Vagina (tissue), 2 donors: ENCODE data around the gene SLC66A1. TPM values are rescaled to one million over a fixed set of nuclear protein-coding genes. Genes with fewer than 3 reads are reported as not detected.

ENCODE experiments used
- DNase-seq, 2 donors: peaks; one replicate each; pipeline ENCODE4 v3.0.0-alpha.2; 2017; ENCODE audit errors: extremely low spot score in 2 of 2
- H3K27ac ChIP-seq: fragments of 200-600 bp; sonication (generic); one replicate; pipeline ENCODE4 v1.5.1; 2019
- H3K27me3 ChIP-seq: fragments of 200-600 bp; sonication (generic); one replicate; pipeline ENCODE4 v1.5.1; 2019
- H3K36me3 ChIP-seq, 2 donors: fragments of 200-600 bp; sonication (generic); one replicate each; pipeline ENCODE4 v1.5.1; 2017 to 2019
- H3K4me1 ChIP-seq: fragments of 200-600 bp; sonication (generic); one replicate; pipeline ENCODE4 v1.5.1; 2019
- H3K4me3 ChIP-seq, 2 donors: fragments of 200-600 bp; sonication (generic); 1 replicate in 1 of 2; 2 replicates in 1 of 2; pipeline ENCODE4 v1.5.1; 2016 to 2019
- H3K9me3 ChIP-seq: fragments of 200-600 bp; sonication (generic); one replicate; pipeline ENCODE4 v1.5.1; 2019
- POLR2A ChIP-seq, 2 donors: fragments of 450-650 bp; IDR thresholded peaks; one replicate each; pipeline ENCODE4 v1.6.1; 2017; ENCODE audit warnings: antibody characterized with exemption in 2 of 2, mild to moderate bottlenecking in 2 of 2, moderate library complexity in 2 of 2
- POLR2AphosphoS5 ChIP-seq, 2 donors: sonication (generic); formaldehyde crosslinking; IDR thresholded peaks; one replicate each; pipeline ENCODE4 v1.9.0; 2017; ENCODE audit warnings: antibody characterized with exemption in 2 of 2, mild to moderate bottlenecking in 2 of 2, low read depth in 1 of 2; ENCODE audit not compliant: insufficient read depth in 1 of 2
- intact Hi-C: fragments of 100-400 bp; cut with DNase I; formaldehyde crosslinking; loops from one replicate; pipeline ENCODE4 v1.15.1; 2023
- total RNA-seq: library from RNA; depleted of rRNA; stranded (reverse); fragments of >200 nt; gene quantifications from one replicate; pipeline ENCODE4 v1.2.3, GENCODE V29; 2016
- TF ChIP-seq, protein P1 (sequence below), 3 experiments: fragments of 450-650 bp in 2 of 3; fragments of 200-600 bp in 1 of 3; sonication (generic) in 1 of 3; IDR thresholded peaks; one replicate each; pipeline ENCODE4 v1.5.1; 2017 to 2019; ENCODE audit warnings: antibody characterized with exemption in 3 of 3, mild to moderate bottlenecking in 2 of 3, moderate library complexity in 2 of 3

SLC66A1 gene
- total RNA-seq, 1 donor from 2014 or later = 21.4 TPM

DNA sequence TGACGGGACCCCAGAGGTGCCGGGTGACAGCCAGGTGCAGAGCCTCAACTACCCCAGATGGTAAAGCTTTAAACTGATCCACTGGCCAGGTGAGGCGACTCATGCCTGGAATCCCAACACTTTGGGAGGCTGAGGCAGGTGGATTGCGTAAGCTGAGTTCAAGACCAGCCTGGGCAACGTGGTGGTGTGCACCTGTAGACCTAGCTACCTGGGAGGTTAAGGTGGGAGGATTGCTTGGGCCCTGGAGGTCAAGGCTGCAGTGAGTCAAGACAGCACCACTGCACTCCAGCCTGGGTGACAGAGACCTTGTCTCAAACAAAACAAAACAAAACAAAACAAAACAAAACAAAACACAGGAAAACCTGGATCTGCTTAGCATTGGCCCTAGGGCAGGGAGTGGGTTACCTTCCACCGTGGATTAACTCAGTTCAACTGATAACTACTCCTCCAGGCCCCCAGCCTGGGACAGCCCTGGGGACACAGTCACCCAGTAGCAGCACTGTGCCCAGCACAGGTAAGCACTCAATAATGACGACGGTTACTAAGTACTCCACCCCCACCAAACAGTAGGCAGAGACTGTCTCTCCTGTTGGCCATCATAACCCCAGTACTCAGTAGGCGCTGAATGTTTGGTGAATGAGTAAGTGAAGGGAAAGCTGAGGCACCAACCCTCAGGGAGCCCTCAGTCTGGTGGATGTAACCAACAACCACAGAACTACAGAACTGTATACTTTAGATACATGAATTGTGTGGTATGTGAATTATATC lies 21.6 kb downstream of the SLC66A1 start:
- intact Hi-C loops = no loop called here
- Histone ChIP-seq H3K36me3 (peaks cover 0 to under 1% of the 10 kb centered on the region in 2 donors), H3K9me3 (no peaks in the 10 kb centered on the region), H3K4me3 (no peak overlapping the region), H3K27ac (no peak overlapping the region), H3K27me3 (no peaks in the 10 kb centered on the region), H3K4me1 (no peaks in the 10 kb centered on the region)
- TF ChIP-seq, protein P1, sequence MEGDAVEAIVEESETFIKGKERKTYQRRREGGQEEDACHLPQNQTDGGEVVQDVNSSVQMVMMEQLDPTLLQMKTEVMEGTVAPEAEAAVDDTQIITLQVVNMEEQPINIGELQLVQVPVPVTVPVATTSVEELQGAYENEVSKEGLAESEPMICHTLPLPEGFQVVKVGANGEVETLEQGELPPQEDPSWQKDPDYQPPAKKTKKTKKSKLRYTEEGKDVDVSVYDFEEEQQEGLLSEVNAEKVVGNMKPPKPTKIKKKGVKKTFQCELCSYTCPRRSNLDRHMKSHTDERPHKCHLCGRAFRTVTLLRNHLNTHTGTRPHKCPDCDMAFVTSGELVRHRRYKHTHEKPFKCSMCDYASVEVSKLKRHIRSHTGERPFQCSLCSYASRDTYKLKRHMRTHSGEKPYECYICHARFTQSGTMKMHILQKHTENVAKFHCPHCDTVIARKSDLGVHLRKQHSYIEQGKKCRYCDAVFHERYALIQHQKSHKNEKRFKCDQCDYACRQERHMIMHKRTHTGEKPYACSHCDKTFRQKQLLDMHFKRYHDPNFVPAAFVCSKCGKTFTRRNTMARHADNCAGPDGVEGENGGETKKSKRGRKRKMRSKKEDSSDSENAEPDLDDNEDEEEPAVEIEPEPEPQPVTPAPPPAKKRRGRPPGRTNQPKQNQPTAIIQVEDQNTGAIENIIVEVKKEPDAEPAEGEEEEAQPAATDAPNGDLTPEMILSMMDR (IDR thresholded peaks at IDR 0.05) = no peak
- TF ChIP-seq POLR2AphosphoS5 (IDR thresholded peaks at IDR 0.05; ENCODE audit: insufficient read depth in 1 of 2, low read depth in 1 of 2) (no peak), POLR2A (IDR thresholded peaks at IDR 0.05) (no peak)
- no peak for DNase-seq

- H3K27me3 ChIP-seq = no peaks in the 10 kb centered on the region
- no peaks in the 10 kb centered on the region for H3K9me3 ChIP-seq
- TF ChIP-seq POLR2AphosphoS5 (IDR thresholded peaks at IDR 0.05; ENCODE audit: insufficient read depth in 1 of 2, low read depth in 1 of 2) (no peak), POLR2A (IDR thresholded peaks at IDR 0.05) (no peak)
- TF ChIP-seq, protein P1 (IDR thresholded peaks at IDR 0.05) = no peak
- peaks cover 6% of the 10 kb centered on the region for H3K4me1 ChIP-seq
- intact Hi-C loops = no loop called here
- H3K4me3 ChIP-seq = no peak overlapping the region
- DNase-seq = no peak
- peaks cover 0 to 21% of the 10 kb centered on the region in 2 donors for H3K36me3 ChIP-seq
- no peak overlapping the region for H3K27ac ChIP-seq
These were observed 24.4 kb downstream of the SLC66A1 start for GRCh38 chr1:19336543-19336942.

- DNase-seq = no peak
- Histone ChIP-seq H3K27ac (no peak overlapping the region), H3K27me3 (no peaks in the 10 kb centered on the region), H3K4me3 (no peak overlapping the region), H3K4me1 (peaks cover 13% of the 10 kb centered on the region), H3K9me3 (no peaks in the 10 kb centered on the region), H3K36me3 (peaks cover 0 to 28% of the 10 kb centered on the region in 2 donors)
- intact Hi-C loops = no loop called here
- TF ChIP-seq, protein P1 (IDR thresholded peaks at IDR 0.05) = no peak
- TF ChIP-seq POLR2A (IDR thresholded peaks at IDR 0.05) (no peak), POLR2AphosphoS5 (IDR thresholded peaks at IDR 0.05; ENCODE audit: insufficient read depth in 1 of 2, low read depth in 1 of 2) (no peak)
These were observed 25.2 kb downstream of the SLC66A1 start for GRCh38 chr1:19337289-19337688.

DNA sequence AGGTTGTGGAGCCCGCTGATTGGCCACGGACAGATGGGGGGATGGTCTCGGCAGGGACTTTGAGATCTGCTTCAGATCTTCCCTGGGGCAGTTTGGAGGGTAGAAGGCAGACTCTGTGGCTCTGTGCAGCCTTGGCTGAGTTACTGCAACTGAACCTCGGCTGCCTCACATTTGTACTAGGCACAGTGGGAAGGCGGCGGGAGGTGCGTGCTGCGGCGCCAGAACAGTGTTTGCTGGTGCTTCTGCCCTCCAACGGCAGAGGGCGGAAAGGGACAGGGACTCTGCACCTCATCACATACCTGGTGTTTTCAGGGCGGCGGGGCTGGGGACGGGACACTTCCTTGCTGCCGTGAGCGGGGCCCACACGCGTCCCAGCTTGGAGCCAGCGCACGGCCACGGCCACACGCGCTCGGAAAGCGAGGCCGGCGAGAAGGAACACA lies 26.2 kb downstream of the SLC66A1 start:
- intact Hi-C loops = no loop called here
- no peak overlapping the region for H3K4me3 ChIP-seq
- H3K27me3 ChIP-seq = no peaks in the 10 kb centered on the region
- peaks cover 0 to 36% of the 10 kb centered on the region in 2 donors for H3K36me3 ChIP-seq
- no peak for DNase-seq
- H3K4me1 ChIP-seq = peaks cover 22% of the 10 kb centered on the region
- H3K27ac ChIP-seq = no peak overlapping the region
- TF ChIP-seq POLR2A (IDR thresholded peaks at IDR 0.05) (no peak), POLR2AphosphoS5 (IDR thresholded peaks at IDR 0.05; ENCODE audit: insufficient read depth in 1 of 2, low read depth in 1 of 2) (peak in 1 of 2 donors; percentile 41)
- no peaks in the 10 kb centered on the region for H3K9me3 ChIP-seq

- no peak overlapping the region for H3K4me3 ChIP-seq
- TF ChIP-seq, protein P1 (IDR thresholded peaks at IDR 0.05) = no peak
- TF ChIP-seq POLR2AphosphoS5 (IDR thresholded peaks at IDR 0.05; ENCODE audit: insufficient read depth in 1 of 2, low read depth in 1 of 2) (no peak), POLR2A (IDR thresholded peaks at IDR 0.05) (no peak)
- H3K9me3 ChIP-seq = no peaks in the 10 kb centered on the region
- intact Hi-C loops = no loop called here
- H3K27me3 ChIP-seq = no peaks in the 10 kb centered on the region
- no peak for DNase-seq
- H3K4me1 ChIP-seq = peaks cover 32% of the 10 kb centered on the region
- H3K36me3 ChIP-seq = peaks cover 0 to 36% of the 10 kb centered on the region in 2 donors
- H3K27ac ChIP-seq = no peak overlapping the region
These were observed 27.2 kb downstream of the SLC66A1 start for GRCh38 chr1:19339214-19339861.
